IPS-18a (cell line): Measurements from ENCODE around the gene NDUFAF3.

Experiments used
- H3K27ac ChIP-seq: one replicate; pipeline ENCODE4 v1.5.1; 2013; ENCODE audit warnings: low read length
- H3K27me3 ChIP-seq: one replicate; pipeline ENCODE4 v1.6.1; 2013; ENCODE audit warnings: mild to moderate bottlenecking, low read length; ENCODE audit not compliant: control insufficient read depth, insufficient read depth
- H3K36me3 ChIP-seq: one replicate; pipeline ENCODE4 v1.6.1; 2013; ENCODE audit warnings: low read depth, low read length; ENCODE audit not compliant: control insufficient read depth
- H3K4me1 ChIP-seq: one replicate; pipeline ENCODE4 v1.6.1; 2013; ENCODE audit warnings: low read depth, low read length; ENCODE audit not compliant: control insufficient read depth
- H3K4me3 ChIP-seq: one replicate; pipeline ENCODE4 v1.5.1; 2013; ENCODE audit warnings: low read length
- H3K9ac ChIP-seq: one replicate; pipeline ENCODE4 v1.6.1; 2013; ENCODE audit warnings: mild to moderate bottlenecking, low read length, moderate library complexity
- H3K9me3 ChIP-seq: one replicate; pipeline ENCODE4 v1.6.1; 2013; ENCODE audit warnings: low read depth, low read length; ENCODE audit not compliant: control insufficient read depth

Gene NDUFAF3

DNA sequence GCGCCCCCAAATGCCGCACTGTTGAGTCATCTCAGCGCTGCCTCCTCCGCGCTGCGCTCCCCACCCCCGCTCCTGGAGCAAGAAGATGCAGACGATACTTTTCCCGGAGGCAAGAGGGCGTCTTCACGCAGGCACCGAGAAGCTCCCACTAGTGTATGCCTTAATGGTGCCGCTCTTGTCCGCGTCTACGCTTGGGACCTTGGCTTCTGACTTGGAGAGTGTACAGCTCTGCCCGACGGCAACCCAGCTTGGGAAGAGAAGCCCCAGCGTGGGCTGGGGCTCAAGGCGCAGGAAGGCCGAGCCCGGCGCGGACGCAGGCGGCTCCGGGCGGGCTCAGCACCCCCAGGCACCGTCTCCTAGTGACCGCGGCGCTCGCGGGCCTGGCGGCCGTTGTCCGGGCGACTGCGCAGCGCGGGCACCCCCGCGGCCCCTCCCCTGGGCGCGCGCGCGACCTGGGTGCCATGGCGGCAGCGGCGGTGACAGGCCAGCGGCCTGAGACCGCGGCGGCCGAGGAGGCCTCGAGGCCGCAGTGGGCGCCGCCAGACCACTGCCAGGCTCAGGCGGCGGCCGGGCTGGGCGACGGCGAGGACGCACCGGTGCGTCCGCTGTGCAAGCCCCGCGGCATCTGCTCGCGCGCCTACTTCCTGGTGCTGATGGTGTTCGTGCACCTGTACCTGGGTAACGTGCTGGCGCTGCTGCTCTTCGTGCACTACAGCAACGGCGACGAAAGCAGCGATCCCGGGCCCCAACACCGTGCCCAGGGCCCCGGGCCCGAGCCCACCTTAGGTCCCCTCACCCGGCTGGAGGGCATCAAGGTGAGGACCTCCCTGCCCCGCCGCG lies 31.9 kb upstream of the NDUFAF3 start, which contains the start of gene P4HTM:
Gene P4HTM (plus strand): TSS at position 446 of the 840 bp plus-strand sequence. CDS start 16 bp downstream, at position 462.
- Histone ChIP-seq H3K27ac (peak within 1 kb of the TSS; percentile 51), H3K27me3 (no peaks in the 10 kb centered on the region), H3K36me3 (peaks cover 14% of the 10 kb centered on the region), H3K4me3 (peak within 1 kb of the TSS; percentile 92), H3K4me1 (peaks cover 13% of the 10 kb centered on the region), H3K9ac (peak within 1 kb of the TSS; percentile 77), H3K9me3 (no peaks in the 10 kb centered on the region)

GRCh38 chr3:48990636-48991469 lies 31.1 kb upstream of the NDUFAF3 start:
- peaks cover 13% of the 10 kb centered on the region for H3K4me1 ChIP-seq
- peak overlapping the region; percentile 92 for H3K4me3 ChIP-seq
- H3K9me3 ChIP-seq: no peaks in the 10 kb centered on the region
- peak overlapping the region; percentile 4 for H3K27ac ChIP-seq
- no peaks in the 10 kb centered on the region for H3K27me3 ChIP-seq
- peak overlapping the region; percentile 77 for H3K9ac ChIP-seq
- peaks cover 10% of the 10 kb centered on the region for H3K36me3 ChIP-seq

- Histone ChIP-seq H3K9ac (no peak overlapping the region), H3K4me3 (peak overlapping the region; percentile 92), H3K36me3 (no peaks in the 10 kb centered on the region), H3K27ac (no peak overlapping the region), H3K9me3 (no peaks in the 10 kb centered on the region), H3K27me3 (no peaks in the 10 kb centered on the region), H3K4me1 (peaks cover 13% of the 10 kb centered on the region)
These were observed 29.9 kb upstream of the NDUFAF3 start for GRCh38 chr3:48991851-48992545.

DNA sequence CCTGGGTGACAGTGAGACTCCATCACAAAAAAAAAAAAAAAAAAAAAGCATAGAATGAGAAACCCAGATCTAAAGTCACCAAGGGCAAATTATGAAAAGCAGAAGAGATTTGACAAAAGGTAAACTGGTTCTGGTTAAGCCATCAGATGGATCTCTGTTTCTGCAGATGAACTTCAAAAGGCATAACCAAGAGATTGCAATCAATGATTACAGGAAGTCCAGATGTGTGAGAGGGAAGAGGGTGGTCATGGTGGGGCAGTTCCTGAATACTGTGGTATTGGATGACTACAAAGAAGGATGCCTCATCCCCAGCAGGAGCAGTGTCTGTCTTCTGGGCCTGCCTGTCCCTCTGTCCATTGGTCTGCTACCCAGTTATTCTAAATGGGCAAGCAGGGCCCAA lies 28.1 kb upstream of the NDUFAF3 start:
- Histone ChIP-seq H3K9ac (no peak overlapping the region), H3K4me1 (peaks cover 13% of the 10 kb centered on the region), H3K27me3 (no peaks in the 10 kb centered on the region)

GRCh38 chr3:48996640-48997039 lies 25.3 kb upstream of the NDUFAF3 start:
- Histone ChIP-seq H3K9me3 (no peaks in the 10 kb centered on the region), H3K36me3 (no peaks in the 10 kb centered on the region), H3K27ac (no peak overlapping the region), H3K4me1 (peaks cover 4% of the 10 kb centered on the region), H3K4me3 (no peak overlapping the region), H3K9ac (no peak overlapping the region), H3K27me3 (no peaks in the 10 kb centered on the region)

More for the DNA sequence above, 28.1 kb upstream of the NDUFAF3 start:
- no peak overlapping the region for H3K27ac ChIP-seq
- no peaks in the 10 kb centered on the region for H3K36me3 ChIP-seq
- no peak overlapping the region for H3K4me3 ChIP-seq
- no peaks in the 10 kb centered on the region for H3K9me3 ChIP-seq

GRCh38 chr3:48997102-48997635 lies 24.8 kb upstream of the NDUFAF3 start:
- Histone ChIP-seq H3K27me3 (no peaks in the 10 kb centered on the region), H3K9me3 (no peaks in the 10 kb centered on the region), H3K9ac (no peak overlapping the region), H3K4me3 (no peak overlapping the region), H3K36me3 (no peaks in the 10 kb centered on the region), H3K27ac (no peak overlapping the region), H3K4me1 (peaks cover 3% of the 10 kb centered on the region)

DNA sequence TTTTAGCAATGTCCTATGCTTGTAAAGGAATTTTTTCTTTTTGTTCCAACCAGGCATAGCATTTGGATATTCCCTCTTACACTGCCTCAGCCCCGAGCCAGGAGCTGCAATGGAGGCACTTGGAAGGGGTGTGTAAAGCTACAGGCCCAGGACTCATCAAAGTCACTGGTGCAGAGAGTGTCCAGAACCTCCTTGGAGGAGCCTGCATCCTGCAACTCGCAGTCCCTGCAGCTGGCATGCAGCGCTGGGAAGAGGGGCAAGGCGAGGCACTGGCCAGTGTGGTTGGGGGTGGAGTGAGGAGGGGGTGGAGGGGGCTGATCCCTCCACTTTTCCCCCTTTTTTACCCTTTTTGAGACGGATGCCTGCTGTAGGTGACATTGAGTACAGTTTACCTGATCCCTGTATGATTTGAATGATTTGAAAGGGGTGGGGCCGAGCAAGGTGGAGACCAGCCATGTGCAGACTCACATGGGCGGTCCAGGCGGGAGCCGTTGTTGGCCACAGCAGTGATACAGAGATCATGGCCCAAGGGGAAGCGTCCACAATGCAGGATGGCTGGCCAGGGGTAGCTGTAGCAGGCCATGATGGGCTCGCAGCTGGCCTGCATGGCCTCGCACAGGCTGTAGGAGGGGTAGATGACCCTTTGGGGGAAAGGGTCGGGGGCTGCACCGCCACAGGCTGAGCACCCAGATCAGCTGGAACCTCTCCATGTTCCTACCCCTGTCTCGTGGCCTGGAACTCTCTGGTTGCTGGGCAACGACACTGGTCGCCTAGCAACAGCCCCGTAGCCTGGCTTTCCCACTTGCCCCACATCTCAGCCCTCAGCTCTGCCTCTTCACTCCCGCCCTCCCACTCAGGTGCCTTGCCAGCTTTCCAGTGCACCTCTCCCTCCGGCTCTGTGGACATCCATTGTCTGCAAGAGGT lies 23.9 kb upstream of the NDUFAF3 start:
- no peaks in the 10 kb centered on the region for H3K9me3 ChIP-seq
- peaks cover 3% of the 10 kb centered on the region for H3K4me1 ChIP-seq
- H3K27ac ChIP-seq: no peak overlapping the region
- H3K9ac ChIP-seq: no peak overlapping the region
- no peaks in the 10 kb centered on the region for H3K36me3 ChIP-seq
- no peaks in the 10 kb centered on the region for H3K27me3 ChIP-seq
- H3K4me3 ChIP-seq: no peak overlapping the region

- Histone ChIP-seq H3K9me3 (no peaks in the 10 kb centered on the region), H3K9ac (no peak overlapping the region), H3K4me1 (peaks cover 3% of the 10 kb centered on the region), H3K27me3 (no peaks in the 10 kb centered on the region), H3K36me3 (no peaks in the 10 kb centered on the region), H3K4me3 (no peak overlapping the region), H3K27ac (no peak overlapping the region)
These were observed 22.6 kb upstream of the NDUFAF3 start for GRCh38 chr3:48999085-48999858.

DNA sequence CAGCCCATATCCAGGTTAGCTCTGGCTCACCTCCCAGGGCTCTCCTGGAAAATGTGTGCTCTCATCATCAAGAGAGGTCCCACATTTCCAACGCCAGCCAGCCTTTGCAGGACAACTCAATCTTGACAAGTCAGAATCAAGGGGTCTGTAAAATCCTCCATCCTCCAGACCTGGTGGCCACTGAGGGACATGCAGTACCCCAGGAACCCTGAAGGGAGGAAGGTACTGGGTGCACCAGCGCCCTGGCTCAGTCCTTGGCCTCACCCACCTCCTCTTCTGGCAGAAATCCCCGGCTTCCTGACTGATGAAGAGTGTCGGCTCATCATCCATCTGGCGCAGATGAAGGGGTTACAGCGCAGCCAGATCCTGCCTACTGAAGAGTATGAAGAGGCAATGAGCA lies 20.8 kb upstream of the NDUFAF3 start:
- Histone ChIP-seq H3K9ac (no peak overlapping the region), H3K4me1 (peaks cover 3% of the 10 kb centered on the region), H3K36me3 (no peaks in the 10 kb centered on the region), H3K27ac (no peak overlapping the region), H3K27me3 (no peaks in the 10 kb centered on the region), H3K9me3 (no peaks in the 10 kb centered on the region), H3K4me3 (no peak overlapping the region)
